Peyer's patch (tissue), 4 donors: ENCODE results near the gene CRYL1.

Source experiments
- CTCF ChIP-seq, 6 experiments: fragments of 450-650 bp in 4 of 6; fragments of 200-600 bp in 2 of 6; sonication (generic) in 1 of 6; IDR thresholded peaks; one replicate each; pipeline ENCODE4 v1.5.1; 2017 to 2019; ENCODE audit warnings: antibody characterized with exemption in 6 of 6, mild to moderate bottlenecking in 3 of 6, moderate library complexity in 1 of 6
- POLR2A ChIP-seq, 2 donors: fragments of 450-650 bp; IDR thresholded peaks; one replicate each; pipeline ENCODE4 v1.5.1; 2017; ENCODE audit warnings: antibody characterized with exemption in 2 of 2, mild to moderate bottlenecking in 2 of 2, moderate library complexity in 2 of 2

GRCh38 chr13:20392530-20392929, 133.1 kb downstream of the CRYL1 start:
- TF ChIP-seq CTCF (IDR thresholded peaks at IDR 0.05) (no peak), POLR2A (IDR thresholded peaks at IDR 0.05) (no peak)
